NCI-H526 (cell line): Measurements from ENCODE around the gene CALM3.
"Not testable (repeated sequence)": the region's sequence is repeated elsewhere in the genome, so short reads cannot be mapped to it uniquely, and the experiment has no call there.

ENCODE experiments used
- DNase-seq, 2 experiments: peaks; one replicate each; lab custom pipeline; 2025; lab: John Stamatoyannopoulos, UW

CALM3 gene

DNA sequence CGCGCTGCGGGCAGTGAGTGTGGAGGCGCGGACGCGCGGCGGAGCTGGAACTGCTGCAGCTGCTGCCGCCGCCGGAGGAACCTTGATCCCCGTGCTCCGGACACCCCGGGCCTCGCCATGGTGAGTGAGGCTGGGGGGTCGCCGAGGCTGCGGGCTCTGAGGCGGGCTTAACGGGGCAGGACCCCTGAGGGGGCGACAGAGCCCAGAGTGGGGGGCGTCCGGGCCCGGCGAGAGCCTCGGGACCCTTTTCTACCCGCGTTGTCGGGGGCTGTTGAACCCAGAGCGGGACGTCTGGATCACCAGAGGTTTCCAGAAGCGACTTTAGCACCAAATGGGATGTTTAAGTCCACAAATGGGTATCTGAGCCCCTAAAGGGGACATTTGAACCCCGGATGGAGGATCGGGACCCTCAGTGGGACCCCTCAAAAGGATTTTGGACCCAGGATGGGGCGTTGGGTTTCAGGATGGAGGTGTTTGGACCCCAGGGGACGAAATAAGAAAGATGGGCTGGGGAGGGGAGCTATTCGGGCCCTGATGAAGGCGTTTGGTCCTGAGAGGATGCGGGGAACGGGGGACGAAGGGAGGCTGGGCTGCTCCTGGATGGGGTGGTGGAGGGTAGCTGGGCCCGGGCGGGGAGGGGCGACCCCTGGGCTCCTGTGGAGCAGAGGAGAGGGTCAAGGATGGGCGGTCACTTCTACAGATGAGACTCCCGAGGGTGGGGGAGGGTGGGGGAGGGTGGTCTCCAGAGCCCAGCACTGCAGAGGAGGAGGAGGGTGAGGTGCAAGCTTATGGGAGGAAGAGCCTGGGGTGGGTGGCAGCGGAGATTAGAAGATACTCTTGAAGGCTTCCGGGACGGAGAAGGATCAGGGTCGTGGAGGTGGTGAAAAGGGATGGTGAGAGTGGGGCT is at the start of gene CALM3:
Gene CALM3, plus strand, starts transcription at position 13 of the 907 bp plus-strand sequence. Its CDS starts 105 bp downstream, at position 118.
- peak in 1 of 2 experiments; percentile 38 for DNase-seq

DNA sequence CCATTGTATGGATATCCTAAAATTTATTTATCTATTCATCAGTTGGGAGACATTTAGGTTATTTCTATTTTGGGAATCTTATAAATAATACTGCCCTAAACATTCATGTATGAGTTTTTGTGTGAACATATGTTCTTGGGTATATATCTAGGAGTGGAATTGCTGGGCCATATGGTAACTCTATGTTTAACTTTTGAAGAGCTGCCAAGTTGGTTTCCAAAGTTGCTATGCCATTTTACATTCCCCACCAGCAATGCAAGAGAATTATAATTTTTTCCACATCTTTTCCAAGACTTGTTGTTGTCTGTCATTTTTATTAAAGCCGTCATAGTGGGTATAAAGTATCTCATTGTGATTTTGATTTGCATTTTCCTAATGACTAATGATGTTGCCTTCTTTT is 48.2 kb upstream of the CALM3 start:
- DNase-seq, result no peak

DNA sequence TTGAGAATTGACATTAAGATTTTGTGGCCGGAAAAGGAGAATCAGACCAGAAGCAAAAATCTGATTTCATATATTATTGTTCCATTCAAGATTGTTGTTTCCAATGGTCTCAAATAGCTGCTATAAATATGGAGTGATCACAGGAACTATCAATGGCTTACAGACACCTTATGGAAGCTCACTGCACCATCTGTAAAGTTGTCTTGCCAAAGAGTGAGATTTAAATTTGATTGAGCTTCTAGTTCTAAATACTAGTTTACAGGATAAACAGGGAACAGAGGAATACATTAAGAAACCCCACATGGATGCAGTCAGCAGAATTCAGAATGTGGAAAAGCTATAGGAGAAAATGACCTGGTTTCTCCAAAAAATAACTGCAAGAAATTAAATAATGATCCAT is 47.0 kb upstream of the CALM3 start:
- no peak for DNase-seq

DNA sequence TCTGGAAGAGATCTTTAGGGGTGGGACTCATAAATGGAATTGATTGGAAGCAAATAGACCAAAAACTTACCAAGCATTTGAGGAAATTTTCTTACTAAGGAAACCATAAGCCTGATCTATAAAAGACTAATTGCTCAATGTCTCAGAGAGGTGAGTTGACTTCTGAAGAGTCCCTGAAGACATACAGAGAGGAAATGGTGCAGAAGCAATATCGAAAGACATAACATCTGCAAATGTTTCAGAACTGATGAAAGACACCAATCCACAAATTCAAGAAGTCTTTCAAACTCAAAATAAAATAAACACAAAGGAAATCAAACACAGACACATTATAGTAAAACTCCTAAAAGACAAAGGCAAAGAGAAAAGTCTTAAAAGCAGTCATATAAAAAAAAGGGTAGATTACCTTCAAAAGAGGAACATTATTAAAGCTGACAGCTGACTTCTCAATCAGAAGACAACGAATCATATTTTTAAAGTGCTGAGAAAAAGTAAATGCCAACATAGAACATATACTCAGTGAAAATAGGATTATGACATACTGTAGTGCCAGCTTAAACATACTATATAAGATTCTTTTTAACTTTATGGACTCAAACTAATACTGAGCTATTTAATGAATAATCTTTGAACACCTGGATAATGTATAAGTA is 45.4 kb upstream of the CALM3 start:
- DNase-seq, result no peak

DNA sequence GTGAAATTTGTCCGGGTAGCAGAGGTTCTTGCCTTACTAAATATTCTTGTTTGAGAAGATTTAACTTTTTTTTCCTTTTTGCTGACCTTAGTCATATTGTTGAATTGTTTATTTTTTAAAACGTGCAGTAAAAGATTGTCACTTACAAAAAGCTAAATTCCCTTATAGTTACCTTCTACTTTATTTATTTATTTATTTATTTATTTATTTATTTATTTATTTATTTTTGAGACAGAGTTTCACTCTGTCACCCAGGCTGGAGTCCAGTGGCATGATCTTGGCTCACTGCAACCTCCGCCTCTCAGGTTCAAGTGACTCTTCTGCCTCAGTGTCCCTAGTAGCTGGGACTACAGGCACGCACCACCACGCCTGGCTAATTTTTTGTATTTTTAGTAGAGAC is 44.7 kb upstream of the CALM3 start:
- DNase-seq, result not testable (repeated sequence)

DNA sequence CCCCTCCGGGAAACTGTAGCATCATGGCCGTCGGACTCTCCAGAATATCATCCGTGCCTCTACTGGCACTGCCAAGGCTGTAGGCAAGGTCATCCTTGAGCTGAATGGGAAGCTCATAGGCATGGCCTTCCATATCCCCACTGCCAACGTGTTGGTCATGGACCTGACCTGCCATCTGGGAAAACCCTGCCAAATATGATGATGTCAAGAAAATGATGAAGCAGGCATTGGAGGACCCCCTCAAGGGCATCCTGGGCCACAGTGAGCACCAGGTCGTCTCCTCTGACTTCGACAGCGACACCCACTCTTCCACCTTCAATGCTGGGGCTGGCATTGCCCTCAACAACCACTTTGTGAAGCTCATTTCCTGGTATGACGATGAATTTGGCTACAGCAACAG is 41.9 kb upstream of the CALM3 start:
- no peak for DNase-seq

DNA sequence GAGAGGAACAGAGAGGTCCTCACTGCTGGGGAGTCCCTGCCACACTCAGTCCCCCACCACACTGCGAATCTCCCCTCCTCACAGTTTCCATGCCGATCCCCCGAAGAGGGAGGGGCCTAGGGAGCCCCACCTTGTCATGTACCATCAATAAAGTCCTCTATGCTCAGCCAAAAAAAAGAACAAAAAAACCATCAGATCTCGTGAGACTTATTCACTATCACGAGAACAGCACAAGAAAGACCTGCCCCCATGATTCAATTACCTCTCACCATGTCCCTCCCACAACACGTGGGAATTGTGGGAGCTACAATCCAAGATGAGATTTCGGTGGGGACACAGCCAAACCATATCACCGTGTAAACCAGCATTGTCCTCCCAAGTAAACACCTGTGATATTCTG is 41.5 kb upstream of the CALM3 start:
- not testable (repeated sequence) for DNase-seq

DNA sequence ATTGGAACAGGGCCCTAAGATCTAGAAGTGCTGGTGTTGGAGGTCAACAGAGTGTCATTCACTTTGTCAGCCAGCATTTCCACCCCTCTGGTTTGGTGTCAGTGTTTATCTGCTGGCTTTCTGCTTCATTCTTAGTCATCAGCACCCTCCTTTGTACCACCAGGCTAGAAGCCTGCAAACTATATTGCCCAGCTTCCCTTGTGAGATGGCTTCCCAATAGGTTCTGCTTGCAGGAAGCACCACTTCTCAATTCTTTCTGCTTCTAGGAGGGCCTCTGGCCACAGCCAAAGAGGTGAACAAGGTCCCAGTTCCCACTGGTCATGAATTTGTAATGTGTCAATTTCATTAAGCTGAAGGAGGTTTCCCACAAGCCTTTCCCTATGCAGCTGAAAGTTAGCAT is 36.4 kb upstream of the CALM3 start:
- DNase-seq, result no peak

DNA sequence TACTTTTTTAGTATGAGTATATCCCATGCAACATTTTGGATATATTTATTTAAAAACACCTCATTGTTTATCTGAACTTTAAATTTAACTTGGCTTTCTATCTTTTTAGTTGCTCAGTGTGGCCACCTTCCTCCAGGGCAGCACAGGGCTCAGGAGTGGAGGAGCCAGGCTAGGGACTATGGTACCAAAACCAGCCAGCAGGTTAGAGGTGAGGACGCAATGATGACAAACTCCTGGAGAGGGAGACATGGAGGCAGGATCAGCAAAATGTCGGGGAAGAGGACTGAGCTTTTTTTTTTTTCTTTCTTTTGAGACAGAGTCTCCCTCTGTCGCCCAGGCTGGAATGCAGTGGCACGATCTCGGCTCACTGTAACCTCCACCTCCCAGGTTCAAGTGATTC is 29.6 kb upstream of the CALM3 start:
- peak in 1 of 2 experiments; percentile 37 for DNase-seq

DNA sequence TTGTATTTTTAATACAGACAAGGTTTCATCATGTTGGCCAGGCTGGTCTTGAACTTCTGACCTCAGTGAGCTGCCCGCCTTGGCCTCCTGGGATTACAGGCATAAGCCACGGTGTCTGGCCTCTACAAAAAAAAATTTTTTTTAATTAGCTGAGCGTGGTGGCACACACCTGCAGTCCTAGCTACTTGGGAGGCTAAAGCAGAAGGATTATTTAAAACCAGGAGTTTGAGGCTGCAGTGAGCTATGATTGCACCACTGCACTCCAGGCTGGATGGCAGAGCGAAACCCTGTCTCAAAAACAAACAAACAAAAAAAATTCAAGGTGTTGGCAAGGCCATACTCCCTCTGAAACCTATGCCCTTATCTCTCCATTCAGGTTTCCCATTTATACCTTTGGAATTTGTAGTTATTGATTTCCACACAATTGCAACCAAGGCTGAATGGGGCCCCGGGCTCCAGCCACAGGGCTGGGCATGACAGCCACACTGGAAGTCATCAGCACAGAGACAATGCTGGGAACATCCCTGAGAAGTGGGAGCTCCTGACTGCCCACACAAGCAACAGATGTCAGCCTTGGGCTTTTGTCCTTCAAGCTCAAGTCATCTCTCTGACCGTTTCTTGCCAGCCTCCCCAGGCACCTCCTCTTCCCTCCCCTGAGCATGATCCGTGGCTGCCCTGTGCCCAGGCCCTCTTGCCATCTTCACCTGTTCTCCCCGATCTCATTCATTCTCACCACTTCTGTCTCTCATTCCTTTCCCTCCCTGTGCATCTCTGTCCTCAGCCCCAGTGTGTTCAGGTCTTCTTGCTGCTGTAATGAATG is 27.2 kb upstream of the CALM3 start:
- DNase-seq, result no peak

DNA sequence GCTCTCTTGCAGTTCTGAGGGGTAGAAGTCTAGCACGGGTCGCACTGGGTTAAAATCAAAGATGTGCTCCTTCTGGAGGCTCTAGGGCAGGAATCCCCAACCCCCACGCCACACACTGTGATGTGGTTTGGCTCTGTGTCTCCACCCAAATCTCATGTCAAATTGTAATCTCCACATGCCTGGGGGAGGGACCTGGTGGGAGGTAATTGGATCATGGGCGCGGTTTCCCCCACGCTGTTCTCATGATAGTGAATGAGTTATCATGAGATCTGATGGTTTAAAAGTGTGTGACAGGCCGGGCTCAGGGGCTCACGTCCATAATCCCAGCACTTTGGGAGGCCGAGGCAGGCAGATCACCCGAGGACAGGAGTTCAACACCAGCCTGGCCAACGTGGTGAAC is 26.6 kb upstream of the CALM3 start:
- no peak for DNase-seq

DNA sequence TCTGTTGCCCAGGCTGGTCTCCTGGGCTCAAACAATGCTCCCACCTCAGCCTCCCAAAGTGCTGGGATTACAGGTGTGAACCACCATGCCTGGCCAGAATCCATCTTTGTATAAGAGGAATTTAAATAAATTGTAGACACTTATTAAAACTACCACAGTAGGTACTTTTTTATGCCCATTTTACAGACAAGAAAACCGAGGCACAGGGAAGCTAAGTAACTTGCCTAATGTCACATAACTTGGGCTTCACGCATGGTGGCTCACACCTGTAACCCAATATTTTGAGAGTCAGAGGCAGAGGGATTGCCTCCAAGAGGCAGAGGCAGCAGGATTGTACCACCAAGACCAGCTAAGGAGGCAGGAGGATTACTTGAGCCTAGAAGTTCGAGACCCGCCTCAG is 22.7 kb upstream of the CALM3 start:
- no peak for DNase-seq

DNA sequence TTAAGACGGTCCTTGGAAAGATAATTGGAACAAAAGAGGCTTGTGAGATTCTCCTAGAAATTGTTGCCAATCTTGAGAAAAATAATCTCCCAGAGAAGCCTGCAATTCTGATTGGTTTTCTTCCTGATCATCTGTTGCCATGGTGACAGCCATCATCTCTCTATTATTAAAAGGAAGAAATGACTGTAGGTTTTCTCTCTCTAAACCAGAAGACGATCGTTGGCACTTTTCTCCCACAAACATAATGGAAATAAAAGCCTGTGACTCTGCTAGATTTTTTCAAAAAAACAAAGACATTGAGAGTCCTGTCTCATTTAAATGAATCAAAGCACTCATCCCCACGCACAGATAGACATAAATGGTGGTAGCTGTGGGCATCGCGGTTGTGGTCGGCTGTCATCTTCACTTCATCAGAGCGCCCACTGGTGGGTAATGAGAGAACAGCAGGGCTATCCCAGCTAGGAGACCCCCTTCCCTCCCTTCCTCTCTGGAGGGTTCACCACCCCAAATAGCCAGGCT is 21.7 kb upstream of the CALM3 start:
- DNase-seq, result peak in 1 of 2 experiments; percentile 57

DNA sequence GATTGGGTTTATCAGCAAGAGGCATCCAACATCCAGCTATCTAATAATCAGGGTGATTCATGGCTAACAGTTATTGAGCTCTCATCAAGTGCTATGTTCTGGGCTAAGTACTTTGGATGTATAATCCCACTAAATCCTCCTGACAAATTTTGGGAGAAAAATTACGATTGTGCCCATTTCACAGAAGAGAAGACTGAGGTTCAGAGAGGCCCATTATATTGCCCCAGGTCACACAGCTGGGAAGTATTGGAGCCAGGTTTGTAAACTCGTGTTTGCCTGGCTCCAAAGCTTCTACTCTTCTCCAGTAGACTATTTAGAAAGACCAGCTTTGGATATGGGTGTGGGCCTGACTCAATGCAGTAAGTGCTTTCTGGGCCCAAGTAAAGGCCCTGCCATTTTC is 20.9 kb upstream of the CALM3 start:
- no peak for DNase-seq

DNA sequence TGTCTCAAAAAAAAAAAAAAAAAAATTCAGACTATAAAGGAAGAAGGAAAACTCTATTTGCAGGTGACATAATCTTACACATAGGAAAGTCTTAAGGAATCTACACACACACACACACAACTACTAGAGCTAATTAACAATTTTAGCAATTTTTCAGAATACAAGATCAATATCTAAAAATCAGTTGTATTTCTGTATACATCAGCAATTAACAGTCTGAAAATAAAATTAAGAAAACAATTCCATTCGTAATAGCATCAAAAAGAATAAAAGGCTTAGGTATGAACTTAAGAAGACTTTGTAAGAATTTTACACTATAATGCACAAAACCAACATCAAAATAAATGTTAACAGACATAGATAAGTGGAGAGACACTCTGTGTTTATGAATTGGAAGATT is 15.6 kb upstream of the CALM3 start:
- DNase-seq, result no peak

DNA sequence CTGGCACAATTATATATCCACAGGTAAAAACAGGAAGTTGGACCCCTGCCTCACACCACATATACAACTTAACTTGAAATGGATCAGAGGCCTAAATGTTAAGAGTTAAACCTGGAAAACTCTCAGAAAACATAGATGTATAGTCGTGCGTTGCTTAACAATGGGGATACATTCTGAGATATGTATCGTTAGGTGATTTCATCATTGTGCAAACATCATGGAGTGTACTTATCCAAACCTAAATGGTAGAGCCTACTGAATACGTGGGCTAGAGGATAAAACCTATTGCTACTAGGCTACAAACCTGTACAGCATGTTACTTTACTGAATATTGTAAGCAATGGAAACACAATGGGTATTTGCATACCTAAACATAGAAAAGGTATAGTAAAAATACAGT is 14.8 kb upstream of the CALM3 start:
- no peak for DNase-seq

DNA sequence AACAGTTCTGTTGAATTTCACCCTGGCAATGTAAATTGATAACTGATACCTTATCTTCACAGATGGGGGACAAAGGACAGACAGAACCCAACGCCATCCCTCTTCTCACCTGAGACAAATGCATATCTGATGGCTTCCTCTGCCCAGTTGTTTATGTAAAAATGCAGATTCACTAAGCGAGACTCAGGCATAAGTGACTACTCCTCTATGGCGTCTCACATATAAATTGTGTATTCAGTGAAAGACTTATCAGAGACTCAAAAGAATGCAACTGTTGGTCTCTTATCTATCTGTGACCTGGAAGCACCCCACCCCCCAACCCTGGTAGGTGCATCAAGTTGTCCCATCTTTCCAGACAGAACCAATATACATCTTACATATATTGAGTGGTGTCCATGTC is 13.3 kb upstream of the CALM3 start:
- DNase-seq, result no peak

DNA sequence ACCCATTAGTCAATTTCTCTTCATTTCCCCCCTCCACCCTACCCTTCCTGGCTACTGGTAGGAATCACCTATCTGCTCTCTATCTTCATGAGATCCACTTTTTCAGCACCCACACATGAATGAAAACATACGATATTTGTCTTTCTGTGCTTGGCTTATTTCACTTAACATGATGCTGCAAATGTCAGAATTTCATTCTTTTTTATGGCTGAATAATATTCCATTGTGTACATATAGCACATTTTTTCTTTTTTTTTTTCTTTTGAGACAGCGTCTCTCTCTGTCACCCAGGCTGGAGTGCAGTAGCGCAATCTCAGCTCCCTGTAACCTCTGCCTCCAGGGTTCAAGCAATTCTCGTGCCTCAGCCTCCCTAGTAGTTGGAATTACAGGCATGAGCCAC is 9.9 kb upstream of the CALM3 start:
- no peak for DNase-seq

DNA sequence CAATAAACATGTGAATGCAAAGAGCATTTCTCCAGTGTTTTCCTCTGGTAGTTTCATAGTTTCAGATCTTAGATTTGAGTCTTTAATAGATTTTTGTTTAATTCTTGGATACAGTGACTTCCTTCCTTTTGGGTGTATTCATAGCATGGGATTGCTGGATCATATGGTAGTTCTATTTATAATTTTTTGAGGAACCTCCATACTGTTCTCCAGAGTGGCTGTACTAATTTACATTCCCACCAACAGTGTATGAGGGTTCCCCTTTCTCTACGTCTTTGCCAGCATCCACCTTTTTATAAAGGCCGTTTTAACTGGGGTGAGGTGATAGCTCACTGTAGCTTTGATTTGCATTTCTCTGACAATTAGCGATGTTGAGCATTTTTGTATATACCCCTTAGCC is 9.3 kb upstream of the CALM3 start:
- DNase-seq, result no peak

DNA sequence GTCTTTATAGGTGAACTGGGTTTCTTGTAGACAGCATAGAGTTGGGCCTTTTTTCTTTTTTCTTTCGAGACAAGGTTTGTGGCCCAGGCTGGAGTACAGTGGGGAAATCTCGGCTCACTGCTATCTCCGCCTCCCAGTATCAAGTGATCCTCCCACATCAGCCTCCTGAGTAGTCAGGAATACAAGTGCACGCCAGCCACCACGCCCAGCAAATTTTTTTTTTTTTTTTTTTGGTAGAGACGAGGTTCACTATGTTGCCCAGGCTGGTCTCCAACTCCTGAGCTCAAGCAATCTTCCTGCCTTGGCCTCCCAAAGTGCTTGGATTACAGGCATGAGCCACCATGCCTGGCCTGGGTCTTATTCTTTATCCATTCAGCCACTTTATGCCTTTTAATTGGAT is 5.1 kb upstream of the CALM3 start:
- DNase-seq, result no peak

DNA sequence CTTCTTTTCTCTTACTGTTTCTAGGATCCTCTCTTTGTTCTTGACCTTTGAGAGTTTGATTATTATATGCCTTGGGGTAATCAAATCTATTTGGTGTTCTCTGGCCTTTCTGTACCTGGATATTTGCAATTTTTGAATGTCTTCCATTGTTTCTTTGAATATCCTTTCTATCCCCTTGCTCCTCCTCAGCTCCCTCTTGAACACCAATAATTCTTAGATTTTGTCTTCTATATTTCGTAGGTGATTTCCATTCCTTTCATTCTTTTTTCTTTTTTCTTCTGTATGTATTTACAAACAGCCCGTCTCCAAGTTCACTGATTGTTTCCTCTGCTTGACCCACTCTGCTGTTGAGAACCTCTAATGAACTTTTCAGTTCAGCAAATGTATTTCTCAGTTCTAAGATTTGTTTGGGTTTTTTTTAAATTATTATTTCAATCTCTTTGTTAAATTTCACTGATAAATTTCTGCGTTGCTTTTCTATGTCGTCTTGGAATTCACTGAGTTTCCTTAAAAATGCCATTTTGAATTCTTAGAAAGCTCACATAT is 2.7 kb upstream of the CALM3 start:
- DNase-seq, result no peak

DNA sequence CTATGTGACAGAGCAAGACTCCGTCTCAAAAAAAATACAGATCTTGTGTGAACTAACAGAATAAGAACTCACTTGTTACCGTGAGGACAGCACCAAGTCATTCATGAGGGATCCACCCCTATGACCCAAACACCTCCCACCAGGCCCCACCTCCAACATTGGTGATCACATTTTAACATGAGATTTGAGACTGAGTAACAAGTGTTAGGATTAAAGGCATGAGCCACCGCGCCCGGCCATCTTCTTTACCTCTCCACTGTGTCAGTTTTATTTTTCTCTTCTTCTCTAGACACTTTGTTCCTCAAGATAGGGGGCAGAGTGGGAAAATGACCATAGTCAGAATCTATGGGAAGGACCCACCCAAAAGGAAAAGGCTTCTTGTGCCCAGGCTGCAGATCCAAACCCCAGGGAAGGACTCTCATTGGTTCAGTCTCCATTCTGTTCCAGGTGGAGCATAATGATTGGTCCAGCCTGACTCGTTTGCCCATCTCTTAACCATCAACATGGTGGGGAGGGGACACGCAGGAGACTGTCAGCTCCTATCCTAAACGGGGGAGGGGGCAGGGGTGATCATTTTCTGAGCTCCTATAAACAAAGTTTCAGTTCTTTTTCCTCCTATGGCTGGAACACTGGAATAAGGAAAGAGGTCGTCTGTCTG is 1.3 kb upstream of the CALM3 start:
- no peak for DNase-seq
